Upper lobe of left lung (tissue), 4 donors: ENCODE measurements around the gene ADD2.

Experiments
- CTCF ChIP-seq, 6 experiments: fragments of 450-650 bp in 4 of 6; fragments of 200-600 bp in 2 of 6; sonication (generic) in 2 of 6; IDR thresholded peaks; one replicate each; pipeline ENCODE4 v1.5.1; 2016 to 2019; ENCODE audit warnings: antibody characterized with exemption in 6 of 6
- POLR2A ChIP-seq, 4 donors: fragments of 450-650 bp; IDR thresholded peaks; one replicate each; pipeline ENCODE4 v1.5.1; 2016 to 2017; ENCODE audit warnings: antibody characterized with exemption in 4 of 4, mild to moderate bottlenecking in 2 of 4
- POLR2AphosphoS5 ChIP-seq, 2 donors: sonication (generic); formaldehyde crosslinking; IDR thresholded peaks; one replicate each; pipeline ENCODE4 v1.5.1; 2017; ENCODE audit warnings: antibody characterized with exemption in 2 of 2

DNA sequence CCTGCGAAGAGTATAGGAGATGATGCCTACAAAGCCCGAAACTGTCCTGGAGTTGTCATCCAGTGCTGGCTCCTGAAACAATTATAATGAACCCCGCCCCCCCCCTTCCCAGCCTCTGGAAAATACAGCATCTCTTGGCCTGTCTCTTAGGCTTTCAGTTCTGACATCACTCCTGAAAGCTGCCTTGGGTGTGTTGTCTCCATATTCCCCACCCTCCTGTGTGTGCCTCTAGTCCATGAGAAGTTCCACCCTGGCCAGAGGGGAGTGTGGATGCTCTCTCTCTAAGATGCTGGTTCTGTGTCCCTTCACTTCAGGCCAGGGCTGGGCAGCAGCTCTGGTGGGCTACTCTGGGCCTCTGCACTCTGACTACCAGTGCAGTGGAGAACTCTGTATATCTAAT lies 155.4 kb downstream of the ADD2 start:
- TF ChIP-seq POLR2AphosphoS5 (IDR thresholded peaks at IDR 0.05) (no peak), CTCF (IDR thresholded peaks at IDR 0.05) (no peak), POLR2A (IDR thresholded peaks at IDR 0.05) (no peak)
